HG03378 (cell line): ENCODE measurements around the gene KLK12.

Experiments used
- ATAC-seq: cut with Tn5 transposase; IDR thresholded peaks from one replicate; pipeline ENCODE4 v1.9.1; 2021; ENCODE audit warnings: mild to moderate bottlenecking, moderate library complexity; ENCODE audit not compliant: unreplicated experiment

KLK12 gene

DNA sequence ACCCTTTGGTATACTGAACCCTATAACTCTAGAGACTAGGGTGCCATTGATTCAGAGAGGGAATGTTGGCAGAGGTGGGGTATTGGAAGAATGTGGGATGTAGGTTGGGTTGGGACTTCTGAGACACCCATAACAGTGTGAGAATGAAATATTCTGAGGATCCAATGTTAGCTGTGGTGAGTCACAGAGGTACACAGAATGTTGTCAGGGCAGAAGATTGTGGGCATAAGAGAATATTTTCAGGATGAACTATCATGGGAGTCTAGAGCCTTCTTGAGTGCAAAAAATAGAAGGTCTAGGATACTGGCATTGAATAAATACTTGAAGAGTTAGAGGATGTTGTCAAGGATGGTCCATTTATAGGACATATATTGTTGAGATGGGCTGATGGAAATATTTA, 21.1 kb upstream of the KLK12 start:
- ATAC-seq: no peak

GRCh38 chr19:51047031-51047335, 12.2 kb upstream of the KLK12 start:
- ATAC-seq: no peak

DNA sequence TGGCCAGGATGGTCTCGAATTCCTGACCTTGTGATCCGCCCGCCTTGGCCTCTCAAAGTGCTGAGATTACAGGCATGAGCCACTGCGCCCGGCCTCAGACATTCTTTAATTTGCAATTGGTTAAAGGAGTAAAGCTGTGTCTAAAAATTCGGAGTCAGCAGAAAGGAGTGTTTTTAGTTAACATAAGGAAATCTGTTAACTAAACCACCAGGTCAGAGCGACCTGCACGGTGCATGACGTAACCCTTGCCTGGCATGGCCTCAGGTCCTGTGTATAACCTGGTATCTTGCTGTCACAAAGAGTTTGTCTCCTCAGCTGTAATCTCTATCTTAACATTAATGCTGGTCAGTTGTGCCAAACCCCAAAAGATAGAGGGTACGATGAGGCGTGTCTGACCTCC, 9.5 kb upstream of the KLK12 start:
- no peak for ATAC-seq

DNA sequence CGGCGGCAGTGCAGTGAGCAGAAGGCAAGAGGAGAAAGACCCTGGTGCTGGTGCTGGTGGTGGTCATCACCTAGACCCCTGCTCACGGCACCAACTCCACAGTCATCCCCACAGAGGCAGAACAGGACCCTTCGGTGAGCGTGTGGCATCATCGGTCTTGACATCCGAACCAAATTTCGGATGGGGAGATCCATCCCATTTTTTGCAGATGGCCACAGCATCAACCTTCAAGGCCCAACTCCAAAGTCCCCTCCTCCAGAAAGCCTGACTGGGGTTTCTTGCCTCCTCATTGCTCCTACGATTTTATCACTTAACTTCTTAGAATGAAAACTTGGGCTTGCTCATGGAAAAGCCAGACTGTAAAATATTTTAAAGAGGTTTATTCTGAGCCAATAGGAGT, 8.7 kb upstream of the KLK12 start:
- no peak for ATAC-seq

- ATAC-seq: no peak
These were observed 5.3 kb upstream of the KLK12 start for GRCh38 chr19:51040151-51040550.

- ATAC-seq: no peak
These were observed 1.7 kb upstream of the KLK12 start for GRCh38 chr19:51036519-51036918.

GRCh38 chr19:51031880-51032225, 2.9 kb downstream of the KLK12 start:
- ATAC-seq: no peak

DNA sequence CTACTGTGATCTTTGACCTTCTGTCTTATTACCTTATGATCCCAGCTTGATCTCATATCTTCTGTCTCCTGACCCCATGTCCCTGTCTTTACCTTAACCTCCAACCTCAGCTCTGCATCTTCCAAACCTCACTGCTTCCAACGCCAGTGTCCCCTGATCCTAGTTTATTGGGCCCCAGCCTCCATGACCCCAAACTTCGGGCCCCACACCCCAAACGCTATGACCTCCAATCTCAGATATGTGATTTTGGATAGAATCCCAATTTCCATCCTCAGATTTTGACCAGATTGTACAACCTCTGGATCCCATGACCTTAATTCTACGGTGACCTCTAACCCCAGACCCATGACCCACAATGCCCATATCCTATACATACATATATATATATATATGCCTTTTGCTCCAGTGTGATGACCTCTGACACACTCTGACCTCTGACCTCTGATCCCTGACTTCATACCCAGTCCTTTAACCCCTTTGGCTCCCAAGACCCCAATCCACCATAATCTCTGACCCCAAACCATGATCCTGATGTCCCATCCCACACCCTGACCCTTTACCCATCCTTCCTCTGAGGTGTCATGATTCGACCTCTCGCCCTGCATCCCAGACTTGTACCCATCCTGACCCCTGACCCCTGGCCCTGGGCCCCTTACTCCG, 3.5 kb downstream of the KLK12 start:
- no peak for ATAC-seq

GRCh38 chr19:51030631-51031030, 4.2 kb downstream of the KLK12 start:
- no peak for ATAC-seq

GRCh38 chr19:51029718-51030117, 5.1 kb downstream of the KLK12 start:
- no peak for ATAC-seq

GRCh38 chr19:51027873-51028272, 6.9 kb downstream of the KLK12 start:
- ATAC-seq: no peak

DNA sequence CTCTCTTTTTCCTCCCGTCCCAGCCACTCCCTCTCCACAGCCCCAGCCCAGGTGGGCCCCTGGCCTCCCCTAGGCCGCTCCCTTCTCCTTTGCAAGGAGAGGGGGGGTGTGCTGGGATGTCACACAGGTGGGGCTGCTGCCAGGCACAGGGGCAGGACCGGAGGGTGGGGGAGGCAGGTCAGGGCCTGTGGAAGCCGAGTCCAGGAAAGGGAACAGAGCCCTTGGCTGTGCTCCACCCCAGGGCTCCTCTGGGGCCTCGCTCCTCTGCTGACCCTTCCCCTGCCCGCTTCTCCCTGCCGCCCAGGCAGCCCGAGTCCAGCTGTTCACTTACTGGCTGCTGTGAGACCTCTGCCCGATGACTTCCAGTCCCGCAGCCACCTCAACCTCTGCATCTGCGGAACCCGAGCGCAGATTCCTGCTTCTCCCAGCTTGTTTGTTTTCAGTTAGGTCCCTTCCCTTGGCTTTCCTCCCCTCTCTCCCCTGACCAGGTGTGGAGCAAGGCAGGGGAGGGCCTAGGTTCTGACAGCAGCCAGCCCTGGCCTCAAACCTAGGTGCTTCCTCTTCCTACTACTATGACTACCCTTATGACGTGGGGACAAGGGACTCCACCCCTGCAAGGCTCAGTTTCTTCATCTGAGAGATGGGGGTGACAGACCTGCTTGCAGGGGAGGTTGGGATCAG, 7.5 kb downstream of the KLK12 start:
- ATAC-seq: no peak

GRCh38 chr19:51026554-51026831, 8.3 kb downstream of the KLK12 start, which contains the start of gene KLK11:
Gene KLK11 (minus strand): TSS chr19:51026616. CDS start chr19:51025631, 985 bp downstream.
- no peak for ATAC-seq

GRCh38 chr19:51025809-51026553, 8.8 kb downstream of the KLK12 start:
- ATAC-seq: no peak

DNA sequence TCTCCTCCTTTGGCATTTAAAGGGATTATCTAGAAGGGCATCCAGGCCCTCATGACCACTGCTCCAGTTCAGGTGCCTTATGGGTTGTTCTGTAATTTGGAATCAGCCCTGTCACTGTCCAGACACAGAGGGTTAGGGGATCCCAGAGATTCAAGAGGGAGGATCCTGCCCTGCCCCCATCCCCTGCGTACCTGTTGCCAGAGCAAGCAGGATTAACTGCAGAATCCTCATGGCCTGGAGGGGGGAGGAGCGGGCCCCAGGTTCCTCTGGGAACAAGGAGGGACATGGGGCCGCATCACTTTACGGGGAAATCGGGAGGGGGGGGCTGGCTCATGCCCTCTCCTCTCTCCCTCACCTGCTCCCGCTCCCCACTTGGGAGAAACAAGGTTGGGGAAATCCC, 9.4 kb downstream of the KLK12 start:
- ATAC-seq: no peak

- no peak for ATAC-seq
These were observed 9.9 kb downstream of the KLK12 start for GRCh38 chr19:51024924-51025323.

DNA sequence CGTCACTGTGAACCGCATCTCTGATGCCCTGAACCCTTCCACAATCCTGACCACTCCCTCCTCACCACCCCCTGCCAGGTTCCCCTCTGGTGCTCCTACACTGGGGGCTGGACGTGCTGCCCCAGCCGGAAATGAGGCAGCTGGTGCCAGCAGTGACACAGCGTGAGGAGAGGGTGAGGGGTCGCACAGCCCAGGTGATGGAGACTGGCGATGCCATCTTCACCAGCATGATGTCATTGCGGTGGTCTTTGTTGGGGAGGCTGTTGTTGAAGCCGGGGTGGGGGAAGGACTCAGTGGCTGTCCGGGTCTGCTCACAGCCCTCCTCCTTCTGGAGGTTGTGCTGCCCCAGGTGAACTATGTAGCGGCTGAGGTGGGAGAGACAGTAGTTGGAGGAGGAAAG, 10.9 kb downstream of the KLK12 start:
- ATAC-seq: no peak

DNA sequence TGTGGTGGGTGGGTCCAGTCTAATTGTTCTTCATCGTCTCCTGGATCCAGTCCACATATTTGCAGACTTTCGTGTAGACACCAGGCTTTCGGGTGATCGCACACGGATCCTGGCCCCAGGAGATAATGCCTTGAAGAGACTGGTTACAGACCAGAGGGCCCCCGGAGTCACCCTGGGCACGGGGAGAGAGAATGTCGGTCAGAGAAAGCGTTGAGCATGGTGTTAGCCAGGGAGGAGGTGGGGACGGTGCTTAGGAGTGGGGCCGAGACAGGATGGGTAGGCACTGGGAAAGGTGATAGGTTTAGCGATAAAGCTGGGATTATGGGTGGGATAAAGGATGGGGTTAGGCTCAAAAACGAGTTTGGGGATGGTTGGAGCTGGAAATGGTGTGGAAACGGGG, 12.3 kb downstream of the KLK12 start:
- ATAC-seq: no peak

DNA sequence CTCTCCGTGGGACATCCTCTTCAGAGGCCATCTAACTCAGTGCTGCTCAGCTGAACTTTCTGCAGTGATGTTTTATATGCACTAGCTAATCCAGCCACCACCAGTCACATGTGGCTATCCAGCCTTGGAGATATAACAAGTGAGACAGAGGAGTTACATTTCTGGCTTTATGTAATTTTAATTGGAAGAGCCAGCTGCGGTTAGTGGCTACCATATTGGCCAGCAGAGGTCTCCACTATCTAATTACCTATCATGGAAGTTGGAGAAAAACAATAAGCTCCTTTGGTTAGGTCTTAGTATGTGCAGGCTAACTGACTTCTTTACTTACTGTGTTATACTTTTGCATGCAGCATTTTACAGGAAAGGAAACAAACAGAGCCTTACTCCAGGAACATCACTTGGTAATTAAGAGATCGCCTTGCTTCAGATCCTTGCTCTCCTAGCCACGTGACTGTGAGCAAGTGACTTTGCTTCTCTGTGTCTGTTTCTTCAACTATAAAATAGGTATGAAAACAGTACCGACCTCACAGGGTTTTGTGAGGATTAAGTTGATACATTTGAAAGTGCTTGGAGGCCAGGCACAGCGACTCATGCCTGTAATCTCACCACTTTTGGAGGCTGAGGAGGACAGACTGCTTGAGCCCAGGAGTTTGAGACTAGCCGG, 13.7 kb downstream of the KLK12 start:
- ATAC-seq: no peak

- no peak for ATAC-seq
These were observed 15.3 kb downstream of the KLK12 start, which contains the start of gene KLK10 for GRCh38 chr19:51019544-51019925. Gene KLK10 (minus strand): TSS chr19:51019709. CDS start chr19:51019130, 579 bp downstream.

GRCh38 chr19:51018745-51019543, 15.9 kb downstream of the KLK12 start:
- ATAC-seq: no peak
